WTC11 (cell line): ENCODE results near the gene INMT.

Experiments
- AFF4 ChIP-seq: sonication (generic); formaldehyde crosslinking; IDR thresholded peaks from 2 replicates; pipeline ENCODE4 v1.8.1; 2023; ENCODE audit warnings: mild to moderate bottlenecking, missing genetic modification reagents, borderline replicate concordance
- ATF2 ChIP-seq: sonication (generic); formaldehyde crosslinking; IDR thresholded peaks from 2 replicates; pipeline ENCODE4 v1.8.1; 2022; ENCODE audit warnings: low read depth, missing genetic modification reagents, borderline replicate concordance
- CBFB ChIP-seq: sonication (generic); formaldehyde crosslinking; IDR thresholded peaks from 2 replicates; pipeline ENCODE4 v1.8.1; 2022; ENCODE audit warnings: mild to moderate bottlenecking, low read depth, missing genetic modification reagents
- CREB1 ChIP-seq: sonication (generic); formaldehyde crosslinking; IDR thresholded peaks from 2 replicates; pipeline ENCODE4 v1.8.0; 2023; ENCODE audit warnings: mild to moderate bottlenecking, missing genetic modification reagents
- CTCF ChIP-seq: fragments of 200-600 bp; IDR thresholded peaks from 2 replicates; pipeline ENCODE4 v1.8.0; 2022; ENCODE audit warnings: antibody characterized with exemption
- E2F4 ChIP-seq: sonication (generic); formaldehyde crosslinking; IDR thresholded peaks from 2 replicates; pipeline ENCODE4 v1.8.1; 2022; ENCODE audit warnings: low read depth, mild to moderate bottlenecking, moderate library complexity, missing genetic modification reagents, borderline replicate concordance
- E2F5 ChIP-seq: sonication (generic); formaldehyde crosslinking; IDR thresholded peaks from 2 replicates; pipeline ENCODE4 v1.8.1; 2022; ENCODE audit warnings: mild to moderate bottlenecking, moderate library complexity, missing genetic modification reagents
- GABPB1 ChIP-seq: sonication (generic); formaldehyde crosslinking; IDR thresholded peaks from 2 replicates; pipeline ENCODE4 v1.8.1; 2023; ENCODE audit warnings: mild to moderate bottlenecking, missing genetic modification reagents
- HMGXB4 ChIP-seq: sonication (generic); formaldehyde crosslinking; IDR thresholded peaks from 2 replicates; pipeline ENCODE4 v1.8.1; 2023; ENCODE audit warnings: mild to moderate bottlenecking, moderate library complexity, missing genetic modification reagents
- MAX ChIP-seq: sonication (generic); formaldehyde crosslinking; IDR thresholded peaks from 2 replicates; pipeline ENCODE4 v1.8.0; 2022; ENCODE audit warnings: mild to moderate bottlenecking, missing genetic modification reagents

- TF ChIP-seq CTCF, result no peak
- TF ChIP-seq MAX (CRISPR knock-in tag), result no peak
- TF ChIP-seq CREB1, result no peak
- no peak for TF ChIP-seq GABPB1 (CRISPR knock-in tag)
- no peak for TF ChIP-seq HMGXB4 (CRISPR knock-in tag)
- no peak for TF ChIP-seq ATF2 (CRISPR knock-in tag)
- TF ChIP-seq AFF4 (CRISPR knock-in tag), result no peak
- TF ChIP-seq E2F5, result no peak
- no peak for TF ChIP-seq CBFB (CRISPR knock-in tag)
- no peak for TF ChIP-seq E2F4 (CRISPR knock-in tag)
These were observed 549 bp downstream of the INMT start for GRCh38 chr7:30752484-30752883.
